Stimulated activated CD4-positive, alpha-beta T cell treated with anti-CD3 and anti-CD28 coated beads, TNF-alpha, amount 100 ng/mL, for 48 hours (primary cell): Measurements from ENCODE around the gene ZNF454.
A peak's percentile ranks its signal among the peaks of the same experiment; 100 is the strongest.

Experiments used
- DNase-seq, 3 donors: peaks; one replicate each; pipeline ENCODE4 v3.0.0-alpha.2; 2020; ENCODE audit warnings: low read depth in 3 of 3

Gene ZNF454

DNA sequence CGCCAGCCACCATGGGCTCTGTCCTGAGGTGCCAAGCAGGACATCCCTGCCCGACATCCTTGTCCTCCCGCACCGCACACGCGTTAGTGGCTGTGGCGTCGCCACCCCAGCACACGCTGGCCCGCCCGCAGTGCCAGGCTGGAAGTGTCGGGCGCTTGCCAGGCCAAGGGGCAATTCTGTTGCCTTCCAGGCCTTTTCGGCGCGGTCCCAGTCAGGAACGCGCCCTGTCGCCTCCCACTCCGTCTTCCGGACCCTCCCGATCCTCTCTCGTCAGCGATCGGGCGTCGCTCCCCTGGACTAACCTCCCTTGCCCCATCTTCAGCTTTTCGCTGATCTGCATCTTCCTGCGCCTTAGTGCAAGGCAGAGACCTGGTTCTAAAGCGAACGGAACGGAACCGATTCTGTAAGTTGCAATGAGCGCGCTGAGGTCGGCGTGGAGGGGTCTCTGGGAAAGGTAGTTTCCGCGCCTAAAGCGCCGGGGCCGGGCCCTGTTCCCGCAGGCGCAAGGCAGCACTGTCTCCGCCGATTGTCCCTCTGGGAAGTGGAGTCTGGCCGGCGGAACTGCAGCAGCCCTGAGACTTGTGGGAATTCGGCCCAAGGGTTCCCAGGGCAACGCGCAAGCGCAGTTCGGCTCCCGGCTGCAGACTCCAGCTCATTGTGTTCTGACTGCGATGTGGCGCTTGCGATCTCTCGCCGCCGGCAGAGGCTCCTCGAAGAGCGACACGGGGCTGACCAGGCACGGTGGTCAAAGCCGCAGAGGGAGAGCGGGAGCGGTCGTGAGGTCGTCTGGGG lies at the start of gene ZNF454:
TSS of gene ZNF454 (plus strand) at position 630 of the 792 bp plus-strand sequence. CDS start 1,594 bp downstream, outside the sequence.
- DNase-seq = no peak

DNA sequence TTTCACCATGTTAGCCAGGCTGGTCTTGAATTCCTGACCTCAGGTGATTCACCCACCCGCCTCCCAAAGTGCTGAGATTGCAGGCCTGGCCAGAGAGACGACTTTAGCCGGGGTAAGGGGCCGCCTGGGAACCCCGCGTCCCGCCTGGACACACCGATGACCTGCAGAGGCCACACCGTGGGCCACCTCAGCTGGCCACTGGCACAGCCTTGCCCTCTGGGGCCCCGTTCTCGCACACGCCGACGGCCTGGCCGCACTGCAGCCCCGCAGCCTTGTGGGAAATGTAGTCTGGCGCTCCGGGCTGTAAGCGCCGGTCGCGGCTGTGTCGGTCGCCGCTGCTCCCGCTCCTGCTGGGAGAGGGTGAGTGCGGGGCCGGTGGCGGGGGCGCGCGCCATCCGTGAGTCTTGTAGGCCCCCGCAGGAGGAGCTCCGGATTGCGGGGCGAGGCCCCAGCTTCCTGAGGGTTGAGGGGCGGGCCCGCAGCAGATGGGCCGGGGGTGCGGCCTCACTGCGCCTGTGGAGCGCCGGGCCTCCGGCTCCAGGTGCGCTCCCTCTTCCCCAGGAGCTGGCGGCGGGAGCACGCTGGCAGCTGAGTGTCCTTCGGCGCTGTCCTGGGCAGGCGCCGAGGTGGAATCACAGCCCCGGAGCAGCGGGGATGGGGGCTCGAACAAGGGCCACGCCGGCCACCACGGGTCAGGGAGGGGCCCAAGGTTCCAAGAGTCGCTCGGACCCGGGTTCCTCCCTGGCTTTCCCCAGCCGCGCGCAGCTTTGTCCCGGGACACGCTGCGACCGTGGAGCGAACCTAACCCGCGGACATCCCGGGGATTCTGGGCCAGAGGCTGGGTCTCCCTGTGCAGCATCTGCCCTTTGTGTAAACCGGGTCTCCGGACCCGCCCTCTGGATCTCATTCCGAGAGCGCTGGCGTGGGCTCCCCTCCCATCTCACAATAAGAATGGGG lies 45.1 kb upstream of the ZNF454 start, which contains the start of gene ZFP2:
TSS of gene ZFP2 (plus strand) at position 299 of the 957 bp plus-strand sequence. CDS start 35,401 bp downstream, outside the sequence.
- DNase-seq = peak in 2 of 3 donors; percentile 3 to 16

DNA sequence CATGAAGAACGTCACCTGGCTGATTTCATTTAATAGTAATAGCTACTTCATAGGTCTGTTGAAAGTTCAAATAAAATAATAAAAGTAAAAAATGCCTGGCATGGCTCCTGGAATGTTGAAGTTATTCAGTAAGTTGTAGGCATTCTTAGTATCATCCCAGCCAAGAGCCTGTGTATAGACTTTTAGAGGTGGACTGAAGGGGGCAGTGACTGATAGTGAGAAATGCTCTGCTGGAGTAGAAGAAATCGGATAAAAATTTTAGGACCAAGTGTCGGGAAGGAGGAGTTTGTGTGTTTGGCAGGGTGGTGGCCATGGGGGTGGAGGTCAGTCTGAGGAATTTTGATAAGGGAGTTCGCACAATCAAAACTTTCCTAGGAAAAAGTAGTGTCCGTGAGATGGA lies 41.7 kb upstream of the ZNF454 start:
- DNase-seq = no peak

DNA sequence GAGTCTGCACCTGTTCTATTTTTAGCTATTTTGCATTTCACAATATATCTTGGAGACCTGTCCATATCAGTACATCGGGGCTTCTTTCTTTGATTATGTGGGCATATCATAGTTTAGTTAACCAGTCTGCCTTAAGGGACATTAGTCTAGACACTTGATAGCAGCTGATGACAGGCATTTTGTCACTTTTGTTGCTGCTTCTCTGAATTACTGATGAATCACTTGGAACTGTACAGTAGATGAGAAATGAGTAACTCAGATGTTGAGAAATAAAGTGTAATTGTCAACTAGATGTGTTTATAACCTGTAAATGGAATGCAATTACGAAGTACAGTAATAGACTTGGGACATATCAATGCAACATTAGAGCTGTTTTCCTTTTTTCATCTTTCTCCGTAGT lies 38.1 kb upstream of the ZNF454 start:
- DNase-seq = no peak

DNA sequence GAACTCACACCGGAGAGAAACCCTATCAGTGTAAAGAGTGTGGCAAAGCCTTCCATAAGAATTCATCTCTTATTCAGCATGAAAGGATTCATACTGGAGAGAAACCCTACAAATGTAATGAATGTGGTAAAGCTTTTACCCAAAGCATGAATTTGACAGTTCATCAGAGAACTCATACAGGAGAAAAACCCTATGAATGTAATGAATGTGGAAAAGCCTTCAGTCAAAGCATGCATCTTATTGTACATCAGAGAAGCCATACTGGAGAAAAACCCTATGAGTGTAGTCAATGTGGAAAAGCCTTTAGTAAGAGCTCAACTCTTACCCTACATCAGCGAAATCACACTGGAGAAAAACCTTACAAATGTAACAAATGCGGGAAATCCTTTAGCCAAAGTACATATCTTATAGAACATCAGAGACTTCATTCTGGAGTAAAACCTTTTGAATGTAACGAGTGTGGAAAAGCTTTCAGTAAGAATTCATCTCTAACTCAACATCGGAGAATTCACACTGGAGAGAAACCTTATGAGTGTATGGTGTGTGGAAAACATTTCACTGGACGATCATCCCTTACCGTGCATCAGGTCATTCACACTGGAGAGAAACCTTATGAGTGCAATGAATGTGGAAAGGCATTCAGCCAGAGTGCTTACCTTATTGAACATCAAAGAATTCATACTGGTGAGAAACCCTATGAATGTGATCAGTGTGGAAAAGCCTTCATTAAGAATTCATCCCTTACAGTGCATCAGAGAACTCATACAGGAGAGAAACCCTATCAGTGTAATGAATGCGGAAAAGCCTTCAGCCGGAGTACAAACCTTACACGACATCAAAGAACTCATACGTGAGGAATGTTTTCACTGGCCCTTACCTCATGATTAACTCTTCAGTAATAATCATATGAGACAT lies 8.9 kb upstream of the ZNF454 start:
- DNase-seq = no peak

DNA sequence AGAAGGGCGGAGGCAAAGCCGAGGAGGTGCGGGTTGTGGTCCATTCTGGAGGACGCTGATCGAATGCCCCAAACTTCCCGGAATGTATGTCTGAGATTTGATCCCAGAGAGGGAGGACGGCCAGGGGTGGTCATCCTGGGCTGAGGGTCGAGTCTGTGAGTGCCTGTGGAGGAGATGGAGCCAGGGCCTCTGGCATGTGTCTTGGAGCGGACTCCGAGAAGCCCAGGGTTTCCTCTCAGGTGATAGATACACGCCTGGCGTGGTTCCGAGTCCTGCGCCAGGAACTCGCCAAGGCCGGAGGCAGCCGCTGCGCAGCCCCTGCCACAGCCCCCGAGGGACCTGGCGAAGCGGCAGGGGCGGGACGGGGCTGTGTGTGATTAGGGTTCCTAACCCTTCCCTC lies 363 bp downstream of the ZNF454 start:
- DNase-seq = no peak

DNA sequence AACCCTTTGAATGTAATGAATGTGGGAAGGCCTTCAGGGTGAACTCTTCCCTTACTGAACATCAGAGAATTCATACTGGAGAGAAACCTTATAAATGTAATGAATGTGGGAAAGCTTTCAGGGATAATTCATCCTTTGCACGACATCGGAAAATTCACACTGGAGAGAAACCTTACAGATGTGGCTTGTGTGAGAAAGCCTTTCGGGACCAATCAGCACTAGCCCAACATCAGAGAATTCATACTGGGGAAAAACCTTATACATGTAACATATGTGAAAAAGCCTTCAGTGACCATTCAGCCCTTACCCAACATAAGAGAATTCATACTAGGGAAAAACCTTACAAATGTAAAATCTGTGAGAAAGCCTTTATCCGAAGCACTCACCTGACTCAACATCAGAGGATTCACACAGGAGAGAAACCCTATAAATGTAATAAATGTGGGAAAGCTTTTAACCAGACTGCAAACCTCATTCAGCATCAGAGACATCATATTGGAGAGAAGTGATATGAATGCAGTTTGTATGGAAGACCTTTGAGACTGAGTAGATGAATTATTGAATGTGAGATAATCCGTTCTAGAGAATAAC lies 24.6 kb downstream of the ZNF454 start:
- DNase-seq = no peak

DNA sequence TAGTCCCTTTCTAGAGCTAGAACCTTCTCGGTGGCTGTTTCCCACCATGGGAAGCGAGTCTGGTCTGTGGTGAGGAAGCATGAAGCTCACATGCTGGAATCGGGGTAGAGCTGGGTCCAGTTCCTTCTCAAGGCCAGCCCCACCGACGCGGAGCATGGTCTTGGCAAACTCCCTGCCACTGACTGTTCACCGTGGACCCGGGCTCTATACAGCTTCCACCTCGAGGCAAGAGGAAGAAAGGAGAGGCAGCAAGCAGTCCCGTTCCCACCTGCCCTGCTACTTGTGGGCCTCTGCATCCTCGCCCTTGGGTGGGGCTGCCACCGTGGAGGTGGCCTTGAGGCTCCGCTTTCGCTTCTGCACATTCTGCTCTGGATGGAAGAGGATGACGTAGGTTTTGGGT lies 40.4 kb downstream of the ZNF454 start:
- DNase-seq = no peak

DNA sequence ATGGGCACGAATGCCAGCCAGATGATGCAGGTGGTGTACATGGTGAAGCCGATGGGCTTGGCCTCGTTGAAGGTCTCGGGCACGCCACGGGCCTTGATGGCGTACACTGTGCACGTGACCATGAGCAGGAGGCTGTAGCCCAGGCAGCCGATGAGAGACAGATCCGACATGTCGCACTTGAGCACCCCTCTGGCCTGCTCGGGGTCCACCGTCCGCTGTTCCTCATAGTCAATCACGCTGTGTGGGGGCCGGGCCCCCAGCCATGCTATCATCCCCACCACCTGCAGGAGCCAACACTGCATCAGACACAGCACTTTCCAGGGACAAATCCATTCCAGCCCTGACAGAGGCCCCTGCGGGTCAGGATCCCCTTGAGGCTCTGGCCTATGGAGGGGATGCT lies 41.9 kb downstream of the ZNF454 start:
- no peak for DNase-seq

DNA sequence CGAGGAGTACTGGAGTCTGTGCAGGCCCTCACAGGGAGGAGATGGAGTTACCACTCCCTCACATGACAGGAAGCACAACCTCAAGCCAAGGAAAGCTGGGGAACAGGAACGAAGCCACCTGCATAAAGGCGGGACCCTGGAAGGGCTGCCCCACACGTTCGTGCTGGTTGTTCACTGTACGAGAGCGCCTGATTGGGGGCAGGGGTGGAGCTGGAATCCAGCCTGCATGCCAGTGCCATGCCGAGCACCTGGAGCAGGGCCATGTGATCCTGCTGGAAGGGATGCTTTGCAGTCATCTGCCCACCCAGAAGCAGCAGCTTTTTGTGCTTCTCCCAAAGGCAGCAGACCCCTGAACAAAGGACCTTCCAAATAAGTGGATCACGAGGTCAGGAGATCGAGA lies 42.7 kb downstream of the ZNF454 start:
- DNase-seq = no peak

DNA sequence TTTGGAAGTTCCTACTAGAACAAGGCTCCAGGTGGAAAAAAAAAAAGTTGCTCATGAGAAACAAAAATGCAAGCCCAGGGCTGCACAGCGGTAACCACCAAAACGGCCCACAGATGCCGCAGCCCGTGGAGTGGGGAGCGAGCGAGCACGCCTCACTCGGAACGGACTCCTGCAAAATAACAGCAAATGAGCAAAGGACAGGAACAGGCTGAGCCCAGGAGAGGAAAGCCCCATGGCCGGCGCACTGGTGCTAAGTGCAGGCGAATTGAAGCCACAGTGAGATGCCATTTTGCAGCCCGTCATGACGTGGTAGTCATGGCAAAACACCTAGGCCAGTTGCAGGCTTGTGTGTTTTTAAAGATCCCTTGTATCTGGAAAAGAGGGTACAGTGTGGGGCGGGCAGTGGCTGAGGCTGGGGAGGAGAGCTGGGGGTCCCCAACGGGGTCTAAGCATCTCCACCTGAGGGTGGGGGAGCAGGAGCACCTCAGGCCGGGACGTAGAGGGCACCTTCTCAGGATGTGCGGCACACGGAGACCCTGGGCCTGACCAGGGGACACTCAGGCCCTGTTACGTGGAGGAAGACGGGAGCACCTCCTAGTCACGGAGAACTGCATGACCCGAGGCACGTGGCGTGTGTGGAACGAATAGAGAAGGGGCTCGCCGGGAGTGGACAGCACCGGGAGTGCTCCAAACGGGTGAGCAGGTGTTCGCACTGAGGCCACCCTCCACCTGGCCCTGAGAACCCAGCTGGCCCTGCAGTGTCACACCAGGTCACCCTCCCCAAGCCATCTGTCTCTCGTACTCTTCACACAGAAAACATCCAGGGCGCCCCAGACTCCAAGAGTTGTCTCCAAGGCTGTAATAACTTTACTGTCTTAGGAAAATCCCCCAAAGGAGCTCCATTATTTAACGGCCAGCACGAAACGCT lies 43.4 kb downstream of the ZNF454 start:
- no peak for DNase-seq

DNA sequence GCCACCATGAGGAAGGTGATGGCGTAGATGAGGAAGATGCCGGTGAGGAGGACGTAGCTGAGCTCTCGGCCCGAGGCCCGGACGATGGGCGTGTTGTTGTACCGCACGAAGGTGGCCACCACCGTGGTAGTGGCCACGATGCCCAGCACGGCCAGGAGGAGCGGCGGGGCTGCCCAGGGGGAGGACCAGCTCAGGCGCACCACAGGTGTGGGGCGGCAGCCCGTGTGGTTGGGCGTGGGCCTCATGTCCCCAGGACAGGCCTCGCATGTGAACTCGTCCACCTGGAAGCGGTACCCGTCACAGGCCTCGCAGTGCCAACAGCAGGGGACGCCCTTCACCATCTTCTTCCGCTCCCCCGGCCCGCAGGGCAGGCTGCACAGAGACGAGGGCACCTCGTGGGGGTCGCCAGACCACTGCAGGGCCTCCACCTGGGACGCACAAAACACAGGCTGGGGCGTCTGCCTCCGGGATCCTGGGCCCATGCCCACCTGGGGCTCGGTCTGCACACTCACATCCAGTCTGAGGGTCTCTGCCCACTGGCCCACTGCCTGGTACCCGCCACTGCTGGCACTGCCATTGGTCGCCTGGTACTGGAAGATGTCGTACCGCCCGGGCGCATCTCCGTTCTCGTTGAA lies 45.4 kb downstream of the ZNF454 start:
- DNase-seq = no peak

DNA sequence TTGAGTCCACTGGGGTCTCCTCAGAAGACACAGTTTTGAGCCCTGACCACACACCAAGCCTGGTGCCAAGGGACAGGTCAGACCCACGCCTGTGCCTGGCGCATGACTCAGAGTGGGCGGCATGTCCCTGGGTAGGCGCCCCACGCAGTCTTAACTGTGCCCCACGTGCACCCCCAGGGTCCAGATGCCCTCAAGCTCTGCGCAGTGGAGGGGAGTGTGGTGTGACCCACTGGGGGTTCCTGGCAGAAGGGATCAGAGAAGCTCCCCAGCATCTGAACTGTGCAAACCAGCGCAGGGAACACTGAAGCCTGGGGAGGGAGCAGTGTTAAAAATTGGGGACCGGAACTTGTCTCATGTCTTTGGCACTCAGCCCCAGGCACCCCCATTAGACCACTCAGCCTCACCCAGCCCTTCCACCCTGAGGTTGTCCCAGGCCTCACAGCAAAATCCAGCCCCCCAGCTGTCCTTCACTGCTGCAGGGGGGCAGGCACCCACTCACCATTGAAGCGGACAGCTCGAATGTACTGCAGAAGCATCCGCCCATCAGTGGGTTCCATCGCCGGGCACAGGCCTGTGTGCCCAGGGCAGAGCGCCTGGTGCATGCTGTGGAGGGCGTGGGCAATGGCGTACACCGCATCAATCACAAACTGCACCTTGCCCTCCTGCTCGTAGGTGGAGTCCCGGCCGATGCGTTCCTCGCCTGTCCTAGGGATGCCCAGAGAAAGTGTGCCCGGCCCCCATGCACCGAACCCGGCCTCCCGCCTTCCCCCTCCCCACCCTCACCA lies 47.6 kb downstream of the ZNF454 start:
- DNase-seq = no peak

DNA sequence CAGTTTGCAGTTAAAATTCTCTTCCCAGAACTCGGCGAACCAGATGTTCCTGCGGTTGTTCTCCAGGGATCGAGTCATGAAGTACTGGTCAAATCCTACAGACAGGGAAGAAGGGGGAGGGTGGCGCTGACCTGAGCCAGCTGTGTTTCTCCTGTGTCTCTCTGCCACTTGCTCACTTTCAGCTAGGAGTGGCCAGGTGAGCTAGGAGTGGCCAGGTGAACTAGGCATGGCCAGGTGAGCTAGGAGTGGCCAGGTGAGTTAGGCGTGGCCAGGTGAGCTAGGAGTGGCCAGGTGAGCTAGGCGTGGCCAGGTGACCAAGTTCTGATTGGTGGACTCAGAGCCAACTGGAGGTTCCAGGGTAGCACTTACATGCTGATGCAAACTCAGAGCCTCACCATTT lies 48.3 kb downstream of the ZNF454 start:
- no peak for DNase-seq

DNA sequence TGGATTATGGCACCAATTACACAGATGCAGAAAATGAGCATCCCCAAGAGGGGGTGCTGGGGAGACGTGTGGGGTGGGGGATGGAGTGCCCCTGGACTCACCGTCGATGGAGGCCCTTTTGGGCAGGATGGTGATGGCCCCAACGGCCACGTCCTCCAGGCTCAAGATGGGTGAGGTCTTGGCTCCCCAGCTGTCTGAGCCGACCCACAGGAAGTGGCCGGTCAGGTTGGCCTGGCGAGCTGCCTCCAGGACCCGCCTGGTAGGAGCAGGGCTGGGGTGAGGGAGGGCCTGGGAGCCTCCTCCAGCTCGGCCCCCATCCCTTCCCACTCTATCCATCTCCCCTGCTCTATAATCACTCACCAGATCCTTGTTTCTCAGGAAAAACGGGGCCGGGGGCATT lies 49.5 kb downstream of the ZNF454 start:
- no peak for DNase-seq

DNA sequence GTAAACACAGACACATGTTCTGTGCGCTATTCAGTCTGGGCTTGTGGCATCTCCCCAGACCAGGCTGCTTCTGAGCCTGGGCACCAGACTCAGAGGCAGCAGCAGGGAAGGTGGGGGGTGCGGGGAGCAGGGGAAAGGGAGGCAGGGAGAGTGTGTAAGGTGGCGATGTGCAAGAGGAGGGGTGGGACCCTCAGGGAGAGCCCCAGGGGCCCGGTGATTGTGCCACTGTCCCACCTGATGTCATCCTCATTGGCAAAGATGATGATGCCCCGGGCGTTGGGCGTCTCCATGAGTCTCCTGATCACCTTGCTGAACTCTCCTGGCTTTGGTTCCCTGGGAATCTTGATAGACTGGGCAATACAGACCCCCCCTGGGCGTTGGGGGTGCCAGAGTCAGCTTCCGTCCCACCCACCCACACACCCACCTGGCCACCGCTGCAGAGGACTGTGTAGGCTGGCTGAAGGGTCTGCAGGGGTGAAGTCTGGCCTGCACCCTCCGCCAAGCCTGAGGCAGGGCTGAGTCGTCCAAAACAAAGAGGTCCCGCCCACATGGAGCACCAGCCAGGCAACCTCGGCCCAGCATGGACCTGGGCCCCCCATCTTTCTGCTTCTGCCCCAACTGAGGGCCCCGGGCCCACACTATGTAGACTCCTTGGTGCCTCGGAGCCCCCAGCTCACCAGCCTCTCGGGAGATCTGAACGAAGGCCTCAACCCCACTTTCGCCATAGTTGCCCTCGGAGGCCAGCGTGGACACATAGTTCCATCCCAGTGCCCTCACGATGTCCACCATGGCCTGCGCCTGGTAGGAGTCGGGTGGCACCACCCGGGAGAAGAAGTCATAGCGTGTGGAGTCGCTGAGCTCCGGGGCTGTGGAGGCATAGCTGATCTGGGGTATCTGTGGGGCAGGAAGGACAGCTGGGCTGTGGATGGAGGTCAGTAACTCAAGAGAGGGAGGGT lies 50.5 kb downstream of the ZNF454 start:
- DNase-seq = no peak

DNA sequence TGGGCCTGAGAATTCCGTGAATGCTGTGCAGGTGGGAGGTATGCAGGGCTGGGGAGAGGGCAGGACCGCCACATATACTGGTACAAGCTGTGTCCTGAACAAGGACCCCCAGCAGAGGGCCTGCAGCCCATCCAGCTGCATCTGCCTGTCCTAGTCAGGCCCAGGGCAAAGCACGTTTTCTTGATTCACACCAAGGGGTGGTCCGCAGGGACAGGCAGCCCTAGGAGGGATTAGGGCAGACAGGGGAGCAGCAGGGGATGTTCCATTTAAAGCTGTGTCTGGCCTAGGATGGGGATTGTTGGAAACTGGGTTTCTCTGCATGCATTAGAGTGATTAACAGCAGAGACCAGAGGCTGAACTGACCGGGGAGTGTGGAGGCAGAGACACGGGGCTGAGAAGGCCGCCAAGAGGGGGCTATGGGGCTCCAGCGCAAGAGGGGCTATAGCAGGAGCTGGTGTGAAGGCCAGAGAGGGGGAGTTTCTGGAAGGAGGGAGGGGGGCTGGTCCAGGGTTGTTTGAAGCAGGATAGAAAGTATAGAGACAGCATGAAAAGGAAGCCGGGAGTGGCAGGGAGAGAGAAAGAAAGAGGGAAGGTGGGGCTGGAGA lies 51.4 kb downstream of the ZNF454 start:
- no peak for DNase-seq
